Hematopoietic multipotent progenitor cell treated with erythropoietin and hydrocortisone succinate and interleukin-3 and kit ligand, for 15 days (in vitro differentiated cells): Measurements from ENCODE around the gene ACBD6.

Experiments
- DNase-seq: peaks from one replicate; pipeline ENCODE4 v3.0.0-alpha.2; 2015; ENCODE audit warnings: low spot score

The ACBD6 gene

GRCh38 chr1:180239145-180240096, 263.0 kb downstream of the ACBD6 start:
- DNase-seq, result no peak

- DNase-seq, result no peak
Measured at GRCh38 chr1:180238675-180239074, 263.7 kb downstream of the ACBD6 start.
